NCI-H526 treated with DMSO at 0.1 percent for 48 hours (cell line): ENCODE data around the gene DOK6.

ENCODE experiments used
- DNase-seq: peaks from one replicate; lab custom pipeline; 2025; lab: John Stamatoyannopoulos, UW

Gene DOK6

DNA sequence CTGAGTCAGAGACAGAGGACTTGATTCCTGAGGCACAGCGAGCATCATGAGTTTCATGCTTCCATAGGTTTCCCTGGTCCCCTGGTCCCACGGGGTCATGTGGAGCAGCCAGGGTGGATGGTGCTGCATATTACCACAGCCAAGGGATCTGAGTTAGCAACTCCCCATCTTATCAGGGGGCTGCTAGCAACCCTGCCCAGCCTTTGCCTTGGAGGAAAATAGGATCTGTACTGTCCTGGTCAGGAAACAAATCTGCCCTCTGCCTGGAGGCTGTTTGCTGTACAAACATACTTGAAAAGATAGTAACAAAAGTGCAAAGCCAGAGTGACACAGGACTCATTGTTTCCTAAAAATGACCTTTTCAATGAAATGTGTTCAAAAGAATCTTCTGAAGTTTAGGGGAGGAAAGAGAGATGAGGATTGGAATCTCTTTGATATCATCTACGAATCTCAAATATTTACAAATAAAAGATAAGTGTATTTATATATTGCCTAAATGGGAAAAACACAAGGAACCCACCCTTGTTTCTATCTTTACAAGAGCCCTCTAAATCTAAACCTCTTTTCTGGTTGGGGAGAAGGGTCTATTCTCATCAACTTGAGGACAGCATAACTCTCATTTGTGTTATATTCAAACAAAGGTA is 352.2 kb downstream of the DOK6 start:
- no peak for DNase-seq

DNA sequence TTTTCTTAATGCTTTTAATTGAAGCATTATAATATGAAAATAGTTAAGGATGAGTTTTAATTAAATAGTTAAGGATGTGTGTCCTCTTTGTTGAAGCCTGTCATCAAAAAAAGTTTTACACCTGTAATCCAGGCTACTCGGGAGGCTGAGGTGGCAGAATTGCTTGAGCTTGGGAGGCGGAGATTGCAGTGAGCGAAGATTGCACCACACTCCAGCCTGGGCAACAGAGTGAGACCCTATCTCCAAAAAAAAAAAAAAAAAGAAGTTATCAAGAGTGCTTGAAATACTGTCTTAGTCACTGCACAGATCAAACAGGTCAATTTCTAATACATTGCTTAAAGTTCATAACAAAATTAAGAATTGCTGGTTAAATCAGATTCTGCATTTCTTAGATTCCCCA is 353.4 kb downstream of the DOK6 start:
- DNase-seq: no peak

DNA sequence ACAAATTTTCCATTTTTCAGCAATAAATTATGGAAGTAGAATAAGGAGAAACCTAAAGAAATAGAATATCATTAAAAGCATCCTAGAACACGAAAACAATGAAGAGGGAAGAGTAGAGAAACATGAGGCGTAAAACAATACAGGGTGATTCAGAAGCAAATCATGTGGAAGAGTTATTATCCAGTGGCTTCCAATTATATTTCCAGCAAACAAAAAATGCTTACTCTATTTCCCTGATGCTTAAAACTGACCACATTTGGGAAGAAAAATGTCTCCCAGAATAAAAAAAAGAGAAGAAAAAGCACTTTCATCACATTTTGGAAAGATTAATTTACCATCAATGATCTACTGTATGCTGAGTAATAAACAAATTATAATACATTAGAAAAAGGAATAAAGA is 354.4 kb downstream of the DOK6 start:
- no peak for DNase-seq

DNA sequence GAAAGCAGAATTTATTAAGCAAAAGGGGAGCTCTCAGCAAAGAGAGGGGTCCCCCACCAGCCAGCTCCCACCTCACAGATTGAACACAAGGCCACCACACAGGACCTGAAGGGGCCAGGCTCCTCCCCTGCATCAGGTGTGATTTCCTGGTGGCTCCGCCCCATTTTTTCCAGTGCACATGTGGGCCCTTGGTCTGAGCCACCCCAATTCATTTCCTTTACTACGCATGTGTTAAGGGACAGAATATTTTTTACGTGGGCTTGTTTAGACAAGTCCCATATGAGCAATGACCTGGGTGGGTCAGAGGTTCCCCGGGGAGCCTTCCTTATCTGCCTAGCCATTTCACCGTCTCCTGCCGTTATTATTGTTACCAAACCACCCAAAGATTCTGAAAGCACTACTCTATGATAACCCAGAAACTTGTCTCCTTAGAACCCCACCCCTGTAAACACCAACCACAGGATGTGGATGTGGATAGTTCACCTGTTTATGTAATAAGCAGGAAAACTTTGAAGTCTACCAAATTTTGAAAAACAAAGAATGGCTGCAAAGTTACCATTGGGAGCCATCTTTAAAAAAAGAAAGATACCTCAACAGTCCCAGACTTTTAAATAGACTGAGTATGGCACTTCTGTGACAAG is 355.3 kb downstream of the DOK6 start:
- DNase-seq: no peak

DNA sequence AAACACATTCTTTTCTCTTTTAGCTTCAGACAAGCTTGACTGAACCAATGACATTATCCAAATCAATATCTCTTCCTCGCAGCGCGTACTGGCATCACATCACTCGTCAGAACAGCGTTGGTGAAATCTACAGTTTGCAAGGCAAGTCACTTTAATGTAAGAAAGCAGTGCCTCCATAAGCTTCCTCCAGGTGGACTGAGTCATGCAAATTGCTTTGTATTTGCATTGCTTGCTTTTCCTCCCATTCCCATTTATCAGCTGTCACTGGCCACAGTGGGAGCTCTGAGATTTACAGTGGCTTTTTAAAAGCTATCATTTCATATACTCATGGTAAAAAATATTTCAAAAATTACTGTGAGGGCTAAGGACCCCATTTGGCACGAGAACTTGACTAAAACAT is 357.0 kb downstream of the DOK6 start:
- peak; percentile 90 for DNase-seq

DNA sequence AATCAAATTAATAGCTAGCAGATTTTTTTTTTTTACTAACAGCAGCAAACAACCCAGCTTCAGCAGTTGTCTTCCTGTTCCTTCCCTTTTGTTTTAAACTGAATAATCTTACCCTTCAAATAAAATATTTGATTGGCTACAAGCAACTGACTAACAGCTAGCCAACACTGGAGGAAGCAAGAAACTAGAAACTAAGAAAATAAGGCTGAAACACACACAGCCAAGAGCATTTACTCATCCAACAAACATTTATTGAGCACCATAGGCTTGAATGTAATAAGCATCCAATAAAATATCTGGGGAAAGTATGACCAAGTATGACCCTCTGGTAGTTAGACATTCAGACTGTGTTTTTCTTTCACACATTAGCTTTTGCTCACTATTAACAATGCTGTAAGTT is 357.8 kb downstream of the DOK6 start:
- DNase-seq: no peak

DNA sequence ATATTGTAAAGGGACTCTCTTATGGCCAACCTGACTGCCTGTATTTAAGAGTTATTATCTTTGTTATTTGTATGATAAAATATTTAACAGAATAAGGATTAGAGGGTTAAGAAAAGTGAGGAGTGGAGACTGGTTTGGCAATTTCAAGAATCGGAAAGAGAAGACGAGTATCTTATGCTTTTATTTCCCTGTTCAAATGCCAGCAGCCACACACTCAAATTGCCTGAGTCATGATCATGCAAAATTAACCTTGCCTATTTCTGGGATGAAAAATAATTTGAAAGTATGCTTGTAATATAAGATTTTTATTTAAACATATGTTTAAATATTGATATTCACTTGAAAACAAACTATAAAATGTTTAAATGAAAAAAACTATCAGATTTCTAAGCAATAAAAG is 358.4 kb downstream of the DOK6 start:
- no peak for DNase-seq

DNA sequence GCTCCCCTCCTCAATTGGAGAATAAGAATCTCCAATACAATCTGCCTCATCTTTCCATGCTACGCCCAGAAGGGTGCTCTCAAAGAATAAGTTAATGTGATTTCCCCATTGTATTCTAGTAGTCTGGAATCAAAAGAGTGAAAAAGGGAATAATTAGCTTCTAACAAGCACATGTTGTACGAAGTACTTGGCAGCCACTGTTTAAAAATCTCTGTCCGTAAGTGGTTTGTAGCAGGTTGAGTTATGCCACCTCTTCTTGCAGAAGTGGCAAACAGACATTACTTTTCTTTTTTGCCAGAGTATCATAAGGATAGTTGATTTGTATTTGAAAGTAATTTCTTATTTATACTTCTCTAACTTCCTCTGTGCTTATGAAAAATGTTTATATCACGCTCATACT is 362.3 kb downstream of the DOK6 start:
- DNase-seq: no peak

DNA sequence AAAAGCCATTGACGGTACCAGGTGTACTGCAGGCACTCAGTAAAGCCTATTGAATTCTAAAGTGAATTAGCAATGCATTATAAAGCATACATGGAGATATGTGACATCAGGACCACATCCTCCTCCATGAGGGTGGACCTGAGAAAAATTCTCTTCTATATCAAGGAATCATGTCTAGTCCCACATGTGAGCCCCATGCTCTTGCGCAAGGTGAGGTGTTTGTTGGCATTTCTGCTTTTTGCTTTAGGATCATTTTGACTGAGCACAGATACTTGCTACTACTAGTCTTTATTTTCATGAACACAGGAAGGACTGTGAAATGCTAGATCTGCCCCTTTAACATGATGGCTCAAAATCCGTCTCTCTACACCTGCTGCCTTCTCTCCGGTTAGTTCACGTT is 363.1 kb downstream of the DOK6 start:
- DNase-seq: no peak

DNA sequence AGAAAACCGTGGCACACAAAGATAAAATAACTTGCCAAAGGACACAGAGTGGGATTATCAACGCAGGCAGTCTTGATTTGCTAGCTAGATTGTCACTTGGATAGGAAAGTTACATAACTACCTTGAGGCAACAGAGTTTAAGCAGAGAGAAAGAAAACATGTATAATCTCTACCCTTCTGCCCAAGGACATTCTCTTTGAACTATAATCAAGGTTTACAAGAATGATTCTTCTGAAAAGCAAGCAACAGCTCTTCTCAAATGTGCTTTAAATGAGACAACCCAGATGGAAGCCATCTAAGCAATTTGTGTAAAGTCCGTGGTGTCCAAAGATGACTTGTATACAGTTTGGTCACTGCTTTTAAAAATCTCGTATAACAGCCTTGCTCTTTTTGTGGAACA is 369.6 kb downstream of the DOK6 start:
- DNase-seq: no peak

DNA sequence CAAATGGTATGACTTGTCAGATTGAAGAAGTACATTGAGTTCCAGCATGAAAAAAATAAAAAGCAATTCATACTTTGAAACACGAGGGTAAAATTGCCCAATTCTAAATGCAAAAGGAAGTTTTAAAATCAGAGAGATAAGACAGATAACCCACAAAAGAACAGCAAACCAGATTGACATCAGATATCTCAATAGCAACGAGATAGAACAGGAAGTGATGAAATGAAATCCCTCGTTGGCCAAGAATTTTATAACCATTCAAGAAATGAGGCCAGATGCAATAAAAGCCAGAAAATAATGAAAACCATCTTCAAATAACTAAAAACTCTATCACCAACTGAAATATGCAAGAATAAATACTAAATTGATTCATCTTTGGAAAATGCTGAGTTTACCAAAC is 374.1 kb downstream of the DOK6 start:
- no peak for DNase-seq

DNA sequence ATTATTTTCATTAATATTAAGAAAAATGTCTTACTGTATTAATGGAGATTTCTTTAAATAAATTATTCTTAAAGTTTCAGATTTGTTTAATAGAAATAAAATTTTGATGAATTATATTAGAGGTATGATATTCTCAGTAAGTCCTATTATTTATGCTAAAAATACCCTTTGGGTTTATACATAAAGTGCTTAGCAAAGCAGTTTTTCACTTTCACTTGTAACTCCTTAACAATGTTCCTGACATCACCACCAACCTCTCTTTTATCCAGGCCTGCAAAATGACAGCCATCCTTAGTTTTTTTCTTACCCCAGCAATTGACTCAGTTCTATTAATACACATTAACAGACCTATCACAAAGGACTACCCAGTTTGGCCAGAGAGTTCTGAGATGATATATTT is 376.6 kb downstream of the DOK6 start:
- no peak for DNase-seq

DNA sequence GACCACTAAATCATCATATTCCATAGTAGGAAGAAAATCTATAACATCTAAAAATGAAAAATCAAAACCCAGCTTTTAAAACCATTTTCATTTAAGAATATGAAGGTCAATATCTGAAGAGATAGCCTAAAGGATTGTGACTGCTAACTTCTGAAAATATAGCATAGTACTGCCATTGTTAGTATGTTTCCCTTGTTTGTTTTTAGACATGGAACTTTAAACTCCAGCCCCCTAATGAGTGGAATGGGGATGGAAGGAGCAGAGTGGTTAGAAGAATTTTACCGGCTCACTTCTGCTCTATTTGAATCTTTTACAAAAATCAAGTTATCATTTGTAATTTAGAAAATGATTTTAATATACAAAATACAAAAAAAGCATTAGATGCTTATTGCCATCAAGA is 378.0 kb downstream of the DOK6 start:
- no peak for DNase-seq

DNA sequence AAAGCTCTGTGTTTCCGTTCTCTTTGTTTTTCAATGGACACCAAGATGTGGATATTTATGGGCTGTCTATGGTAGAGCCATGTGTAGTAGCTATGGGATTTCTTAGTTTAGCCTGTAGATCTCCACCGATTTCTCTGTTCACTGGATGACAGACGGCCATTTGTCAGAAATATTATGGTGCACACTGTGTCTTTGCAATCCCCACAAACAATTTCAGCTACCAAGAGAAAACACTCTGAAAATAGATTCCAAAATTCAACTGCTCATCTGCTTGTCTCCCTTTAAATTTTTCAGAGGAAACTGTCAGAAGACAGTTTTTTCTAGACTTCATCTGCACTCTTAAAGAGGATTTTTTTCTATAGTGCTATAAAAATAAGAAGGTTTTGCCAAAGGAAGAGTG is 380.2 kb downstream of the DOK6 start:
- DNase-seq: no peak

DNA sequence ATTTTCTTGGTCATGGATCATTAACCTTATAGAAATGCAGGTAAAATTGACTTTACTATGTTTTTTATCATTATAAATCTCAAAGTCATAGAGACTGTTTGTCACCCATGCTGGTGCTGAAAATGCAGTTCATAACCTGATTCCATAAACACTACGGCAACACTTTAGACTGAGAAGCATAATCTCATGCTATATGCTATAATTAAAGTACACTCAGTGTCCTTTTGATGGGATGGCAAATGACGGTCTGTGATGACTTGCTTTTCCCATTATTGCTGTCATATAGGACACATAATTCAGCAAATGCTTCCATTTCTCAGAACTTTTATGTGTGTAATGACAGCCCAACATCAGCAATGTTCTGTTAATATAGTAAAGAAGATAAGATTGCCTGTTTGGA is 384.1 kb downstream of the DOK6 start:
- DNase-seq: no peak

DNA sequence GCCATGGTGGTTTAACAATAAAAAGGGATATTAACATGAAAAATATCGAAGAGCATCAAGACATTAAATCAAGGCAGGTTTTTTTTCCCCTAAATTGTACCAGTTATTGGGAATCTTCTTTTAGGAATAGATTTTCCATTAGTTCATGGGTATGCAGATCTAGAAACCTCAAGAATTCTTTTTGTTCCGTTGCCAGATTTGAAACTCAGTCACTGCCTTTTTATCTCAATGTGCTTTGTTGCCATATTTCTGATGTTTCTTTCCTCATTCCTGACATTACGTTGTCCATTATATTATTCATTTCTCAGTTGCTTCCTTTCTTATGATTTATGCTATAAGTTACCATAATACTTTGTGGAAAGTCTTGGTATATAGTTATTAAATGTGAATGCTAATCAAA is 384.8 kb downstream of the DOK6 start:
- no peak for DNase-seq

DNA sequence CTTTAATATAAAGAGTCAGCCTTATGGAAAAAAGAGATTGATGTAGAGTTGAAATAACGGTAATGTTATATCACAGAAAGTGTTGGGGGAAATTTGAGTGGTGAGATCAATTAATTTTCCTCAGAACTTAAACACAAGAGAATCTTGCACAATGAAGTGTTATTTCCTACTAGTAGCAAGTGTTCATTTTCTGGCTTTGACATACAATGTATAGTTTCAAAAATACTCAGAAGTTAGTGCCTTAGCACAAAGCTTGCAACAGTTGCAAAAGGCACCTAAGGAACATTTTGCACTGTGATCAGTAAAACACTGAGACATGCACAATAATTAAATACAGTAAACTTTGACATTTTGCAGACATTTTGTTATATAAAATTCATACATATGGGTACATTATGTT is 385.7 kb downstream of the DOK6 start:
- no peak for DNase-seq

DNA sequence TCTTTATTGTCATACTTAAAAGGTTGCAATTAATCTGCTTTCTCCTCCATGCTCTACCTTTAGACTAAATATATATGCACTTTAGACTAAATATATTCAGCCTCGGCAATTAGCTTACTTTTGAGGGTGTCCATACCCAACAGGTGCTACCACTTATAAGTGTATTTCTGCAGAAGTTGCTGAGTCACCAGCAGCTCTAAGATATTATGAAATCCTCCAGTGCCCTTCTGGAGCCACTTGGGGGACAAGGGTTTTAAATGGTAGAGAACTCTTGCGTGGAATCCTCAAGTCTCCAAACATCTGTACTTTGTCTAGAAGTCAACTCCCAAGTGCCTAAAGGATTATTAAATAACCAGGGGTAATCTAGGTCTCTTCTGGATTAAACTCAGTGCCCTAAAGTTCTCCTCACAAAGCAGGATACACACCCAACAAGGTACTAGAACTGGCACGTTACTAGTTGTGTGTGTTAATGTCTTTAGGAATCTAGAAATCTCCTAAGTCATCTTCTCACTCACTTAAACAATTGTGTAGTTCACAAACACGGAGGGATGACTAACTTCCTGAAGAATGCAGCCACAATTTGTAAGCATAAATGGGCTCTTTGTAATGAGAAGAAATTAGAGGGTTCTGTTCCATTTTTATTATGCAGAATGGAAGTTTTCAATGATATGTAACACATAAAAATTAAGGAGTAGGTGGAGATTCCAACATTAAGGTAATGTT is 387.3 kb downstream of the DOK6 start:
- no peak for DNase-seq

DNA sequence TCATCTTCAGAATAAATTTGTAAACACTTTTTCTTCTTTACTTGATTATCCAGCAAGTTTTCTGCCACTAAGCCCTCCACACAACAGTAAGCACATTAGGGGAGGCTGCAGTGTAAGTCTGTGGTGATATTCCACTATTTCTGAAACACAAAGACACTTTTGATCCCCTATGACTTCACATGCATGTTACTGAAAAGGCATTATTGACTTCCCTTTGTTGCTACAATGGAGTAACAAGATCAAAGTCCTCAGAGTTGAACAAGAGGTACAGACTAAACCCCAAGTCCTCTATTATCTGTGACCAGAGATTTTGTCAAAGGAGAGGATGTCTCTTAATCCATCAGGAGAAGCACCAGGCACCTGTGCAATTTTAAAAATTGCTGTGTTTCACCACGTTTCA is 389.1 kb downstream of the DOK6 start:
- DNase-seq: no peak

DNA sequence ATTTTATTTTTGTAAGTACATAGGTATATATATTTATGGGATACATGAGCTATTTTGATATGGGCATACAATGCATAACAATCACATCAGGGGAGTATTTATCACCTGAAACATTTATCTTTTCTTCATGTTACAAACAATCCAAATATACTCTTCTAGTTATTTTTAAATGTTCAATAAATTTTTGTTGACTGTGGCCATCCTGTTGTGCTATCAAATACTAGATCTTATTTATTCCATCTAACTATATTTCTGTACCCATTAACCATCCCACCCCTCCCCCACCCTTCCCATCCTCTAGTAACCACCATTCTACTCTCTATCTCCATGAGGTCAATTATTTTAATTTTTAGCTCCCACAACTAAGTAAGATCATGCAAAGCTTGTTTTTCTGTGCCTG is 390.0 kb downstream of the DOK6 start:
- no peak for DNase-seq

DNA sequence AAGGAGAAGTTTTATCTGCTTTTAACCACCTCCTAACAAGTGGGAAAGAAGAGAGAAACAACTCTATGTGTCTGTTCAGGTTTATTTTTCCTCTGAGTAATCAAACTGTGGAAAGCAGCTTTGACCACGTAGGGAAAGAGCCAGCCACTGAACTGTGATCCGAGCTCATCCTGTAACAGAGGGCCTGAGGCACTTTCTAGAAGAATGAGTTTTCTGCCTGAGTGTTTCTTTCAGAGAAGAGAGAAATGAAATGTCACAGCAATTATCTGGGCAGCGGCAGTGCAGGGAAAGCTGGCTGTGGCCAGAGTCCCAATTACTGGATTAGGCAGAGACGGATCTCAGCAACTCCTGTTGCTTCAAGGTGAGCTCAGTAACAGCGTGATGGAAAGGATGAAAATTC is 395.1 kb downstream of the DOK6 start:
- DNase-seq: no peak

DNA sequence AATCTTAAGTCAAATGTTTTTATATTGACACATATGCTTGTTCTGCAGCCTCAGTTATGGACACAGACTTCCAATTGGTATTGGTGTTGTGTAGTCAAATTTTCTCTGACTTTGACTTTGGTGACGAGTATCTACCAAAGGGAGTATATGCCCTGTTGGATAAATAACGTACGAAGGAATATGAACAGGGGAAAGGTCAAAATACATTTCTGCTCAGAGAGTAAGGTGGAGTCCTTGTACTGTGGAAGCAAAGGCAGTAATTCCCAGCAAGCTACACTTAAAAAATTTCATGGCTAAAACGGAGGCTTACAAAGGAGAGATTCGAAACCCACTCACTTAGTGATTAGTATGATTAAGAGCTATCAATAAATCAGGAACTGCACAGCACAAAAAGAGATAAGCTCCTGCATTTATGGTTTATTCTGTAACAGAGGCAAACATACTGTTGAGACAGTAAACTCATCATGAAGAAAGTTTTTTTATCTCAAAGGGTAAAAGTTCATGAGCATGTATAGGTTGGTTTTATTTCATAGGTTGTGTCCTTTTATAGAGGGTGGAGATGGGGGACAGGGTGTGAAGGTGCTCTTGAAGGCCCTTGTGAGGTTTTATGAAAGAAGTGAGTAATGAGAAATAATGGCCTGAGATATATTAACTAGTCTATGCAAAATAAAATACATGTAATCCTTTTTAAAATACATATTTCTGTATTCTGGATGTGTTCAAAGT is 404.3 kb downstream of the DOK6 start:
- DNase-seq: no peak

DNA sequence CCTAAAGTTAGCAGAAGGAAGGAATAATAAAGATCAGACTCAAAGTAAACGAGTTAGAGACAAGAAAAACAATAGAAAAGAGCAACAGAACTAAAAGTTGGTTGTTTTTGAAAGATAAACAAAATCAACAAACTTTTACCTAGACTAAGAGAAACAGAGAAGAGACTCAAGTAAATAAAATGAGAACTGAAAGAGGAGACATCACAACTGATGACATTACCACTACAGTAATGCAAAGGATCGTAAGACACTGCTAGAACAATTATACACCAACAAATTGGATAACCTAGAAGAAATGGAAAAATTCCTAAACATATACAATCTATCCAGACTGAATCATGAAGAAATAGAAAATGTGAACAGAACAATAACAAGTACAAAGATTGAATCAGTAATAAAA is 407.7 kb downstream of the DOK6 start:
- DNase-seq: no peak
